RWPE1 (cell line): ENCODE results near the gene IL6ST.

Source experiments
- CTCF ChIA-PET: fragments of 350-600 bp; sonication (Branson Sonifier 250); formaldehyde crosslinking; extraction: SDS; loops from one replicate; lab custom pipeline; 2021; lab: Yijun Ruan, JAX
- POLR2A ChIA-PET: fragments of 400-600 bp; formaldehyde crosslinking; extraction: SDS; loops from one replicate; lab custom pipeline; 2020; ENCODE audit warnings: antibody characterized with exemption; ENCODE audit not compliant: low non-redundant PET; lab: Yijun Ruan, JAX
- DNase-seq: peaks from one replicate; pipeline ENCODE4 v3.0.0; 2012; ENCODE audit warnings: low spot score
- H3K27ac ChIP-seq: fragments of 450-650 bp; 2 replicates; pipeline ENCODE4 v1.5.1; 2017
- CTCF ChIP-seq: fragments of 450-650 bp; conservative IDR thresholded peaks from 2 replicates; pipeline ENCODE4 v1.5.1; 2017; ENCODE audit warnings: low read depth, mild to moderate bottlenecking

IL6ST gene

GRCh38 chr5:55903121-55903701 lies 91.6 kb downstream of the IL6ST start:
- ChIA-PET CTCF (interaction anchor here (0.6 kb wide), 1 partner anchor 148 kb away, joined by 3 read pairs; no protein-coding TSS in a partner anchor), POLR2A (interaction anchor here (0.5 kb wide), 1 partner anchor 22 kb away, joined by 9 read pairs; no protein-coding TSS in a partner anchor)
- no peak for DNase-seq
- no peak for TF ChIP-seq CTCF
- H3K27ac ChIP-seq, result no peak overlapping the region

GRCh38 chr5:55902696-55903095 lies 92.1 kb downstream of the IL6ST start:
- no peak for DNase-seq
- POLR2A ChIA-PET, result no interaction called here
- CTCF ChIA-PET, result interaction anchor here (0.6 kb wide), 1 partner anchor 1136 kb away, joined by 7 read pairs; no protein-coding TSS in a partner anchor
- H3K27ac ChIP-seq, result no peak overlapping the region
- TF ChIP-seq CTCF, result no peak

- ChIA-PET CTCF (no interaction called here), POLR2A (no interaction called here)
- no peak for DNase-seq
- H3K27ac ChIP-seq, result no peak overlapping the region
- no peak for TF ChIP-seq CTCF
Measured at GRCh38 chr5:55900776-55901175, 94.0 kb downstream of the IL6ST start.

- DNase-seq, result no peak
- CTCF ChIA-PET, result interaction anchor here (0.6 kb wide), 2 partner anchors 33 to 237 kb away, joined by 3 to 10 read pairs; no protein-coding TSS in a partner anchor
- POLR2A ChIA-PET, result no interaction called here
- TF ChIP-seq CTCF, result no peak
- H3K27ac ChIP-seq, result no peak overlapping the region
Measured at GRCh38 chr5:55900068-55900467, 94.7 kb downstream of the IL6ST start.

DNA sequence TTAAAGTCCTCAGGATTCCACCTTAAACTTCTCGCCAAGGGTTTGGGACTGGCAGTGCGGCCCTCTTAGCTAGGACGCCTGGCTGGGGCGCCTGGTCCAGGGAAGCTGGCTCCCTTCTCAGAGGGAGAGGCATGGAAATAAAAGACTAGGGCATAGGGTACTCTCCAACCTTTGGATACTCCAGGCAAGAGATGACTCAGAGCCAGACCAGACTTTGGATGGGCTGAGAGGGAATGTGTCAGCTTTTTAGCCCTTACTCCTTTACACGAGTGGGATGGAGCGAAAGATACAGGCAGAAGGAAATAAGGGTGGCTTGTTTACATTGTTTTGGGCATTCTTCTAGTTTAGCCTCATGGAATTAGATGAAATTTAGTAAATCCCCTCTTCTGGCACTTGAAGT lies 95.4 kb downstream of the IL6ST start:
- ChIA-PET POLR2A (no interaction called here), CTCF (interaction anchor here (0.6 kb wide), 1 partner anchor 32 kb away, joined by 3 read pairs; no protein-coding TSS in a partner anchor)
- no peak for DNase-seq
- TF ChIP-seq CTCF, result no peak
- no peak overlapping the region for H3K27ac ChIP-seq

DNA sequence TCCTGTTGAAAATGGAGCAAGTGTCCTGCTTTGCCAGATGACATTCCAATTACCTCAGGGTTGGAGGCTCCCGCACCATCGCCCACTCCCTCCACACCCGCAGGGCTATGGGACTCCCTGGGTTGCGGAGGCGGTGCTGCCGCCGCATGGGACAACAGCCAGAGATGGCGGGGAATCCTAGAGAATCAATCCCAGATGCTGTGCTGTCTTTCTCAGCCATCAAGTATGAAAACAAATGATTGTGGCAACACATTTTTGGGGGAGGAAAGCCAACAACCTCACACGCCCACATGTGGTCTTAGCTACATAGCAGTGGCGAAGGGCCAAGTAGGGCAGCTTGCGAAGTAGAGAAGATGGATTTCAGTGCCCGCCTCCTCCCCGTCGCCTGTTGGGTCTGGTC lies 96.9 kb downstream of the IL6ST start:
- peak overlapping the region; percentile 14; the same call in 1 of the 2 replicates for H3K27ac ChIP-seq
- POLR2A ChIA-PET, result no interaction called here
- CTCF ChIA-PET, result interaction anchor here (0.5 to 1.1 kb wide), 3 partner anchors 23 to 545 kb away, joined by 3 to 5 read pairs (median 4); no protein-coding TSS in a partner anchor

More for the DNA sequence above, 96.9 kb downstream of the IL6ST start:
- DNase-seq, result no peak
- TF ChIP-seq CTCF, result no peak
